Natural killer cell (primary cell): ENCODE results near the gene HSPH1. TPM values are rescaled to one million over a fixed set of nuclear protein-coding genes. Genes with fewer than 3 reads are reported as not detected.

Experiments used
- ATAC-seq, 3 donors: fragments of 150-1000 bp in 2 of 3; fragments of 200-7000 bp in 1 of 3; cut with Tn5 transposase; 1 replicate in 1 of 3; 2 replicates in 2 of 3; pipeline ENCODE4 v1.10.0; 2021; ENCODE audit warnings: mild to moderate bottlenecking in 2 of 3, moderate library complexity in 2 of 3
- DNase-seq, 2 donors: peaks; one replicate each; pipeline versions ENCODE4 v3.0.0 to v3.0.0-alpha.2; 2013 to 2021; ENCODE audit warnings: mixed read lengths in 1 of 2
- H3K27ac ChIP-seq: one replicate; pipeline ENCODE4 v1.5.1; 2013; ENCODE audit warnings: mild to moderate bottlenecking, low read length
- H3K27me3 ChIP-seq: one replicate; pipeline ENCODE4 v1.6.1; 2013; ENCODE audit warnings: low read length; ENCODE audit not compliant: control insufficient read depth, insufficient read depth
- H3K36me3 ChIP-seq: one replicate; pipeline ENCODE4 v1.6.1; 2013; ENCODE audit warnings: low read length; ENCODE audit not compliant: control insufficient read depth, insufficient read depth
- H3K4me1 ChIP-seq: one replicate; pipeline ENCODE4 v1.6.1; 2013; ENCODE audit warnings: low read length; ENCODE audit not compliant: control insufficient read depth, insufficient read depth
- H3K4me3 ChIP-seq: one replicate; pipeline ENCODE4 v1.5.1; 2013; ENCODE audit warnings: low read length
- H3K9me3 ChIP-seq: one replicate; pipeline ENCODE4 v1.6.1; 2013; ENCODE audit warnings: low read length; ENCODE audit not compliant: control insufficient read depth, insufficient read depth
- H3K27ac Mint-ChIP-seq, 2 donors: one replicate each; pipeline ENCODE4 v1.8.0; 2022; ENCODE audit warnings: mild to moderate bottlenecking in 2 of 2, mixed read lengths in 2 of 2, moderate library complexity in 1 of 2
- H3K27me3 Mint-ChIP-seq, 2 donors: one replicate each; pipeline ENCODE4 v1.8.0; 2022; ENCODE audit warnings: low read depth in 2 of 2, mixed read lengths in 2 of 2
- H3K36me3 Mint-ChIP-seq: one replicate; pipeline ENCODE4 v1.8.0; 2022; ENCODE audit warnings: mixed read lengths
- H3K4me1 Mint-ChIP-seq, 2 donors: one replicate each; pipeline ENCODE4 v1.8.0; 2022; ENCODE audit warnings: mixed read lengths in 2 of 2
- H3K4me3 Mint-ChIP-seq: one replicate; pipeline ENCODE4 v1.8.0; 2022; ENCODE audit warnings: mild to moderate bottlenecking, moderate library complexity, mixed read lengths
- H3K9me3 Mint-ChIP-seq, 2 donors: one replicate each; pipeline ENCODE4 v1.8.0; 2022; ENCODE audit warnings: mixed read lengths in 2 of 2
- CTCF ChIP-seq: fragments of 200-600 bp; IDR thresholded peaks from one replicate; pipeline ENCODE4 v1.8.0; 2022; ENCODE audit warnings: antibody characterized with exemption
- WGBS: methylation state at CpG from one replicate; pipeline ENCODE4 v1.1.7; 2013; ENCODE audit warnings: missing lambda C conversion rate; ENCODE audit not compliant: insufficient coverage; 5-methylcytosine and 5-hydroxymethylcytosine counted together
- intact Hi-C: fragments of 100-400 bp; cut with micrococcal nuclease; formaldehyde crosslinking; loops from one replicate; pipeline ENCODE4 v1.14.2; 2022
- total RNA-seq, 4 donors: library from RNA; stranded (reverse); fragments of 120-200 nt in 1 of 4; gene quantifications; one replicate each; pipeline versions ENCODE4 v1.2.3 to v1.2.4, GENCODE V29; 2013 to 2022

The HSPH1 gene
- total RNA-seq, 3 donors from 2014 or later (not counting 1 experiment from before 2014, with no cell fraction given): 51.2 to 81.6 (median 75.4) TPM

DNA sequence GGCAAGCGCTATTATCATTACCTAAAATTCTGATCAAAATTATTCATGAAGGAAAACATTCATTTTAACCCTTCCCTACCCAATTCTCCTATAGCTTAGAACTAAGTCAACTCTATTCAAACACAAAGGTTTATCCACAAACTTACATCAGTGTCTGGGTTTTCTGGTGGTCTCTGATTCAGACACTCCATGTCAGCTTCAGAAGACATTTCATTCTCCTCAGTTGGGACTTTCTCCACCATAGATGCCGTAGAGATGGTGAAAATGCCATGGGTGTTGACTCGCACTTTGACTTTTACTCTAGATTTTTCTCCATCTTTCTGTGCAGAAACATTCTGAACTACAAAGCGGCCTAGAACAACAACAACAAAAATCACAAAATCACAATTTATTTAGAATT, 16.3 kb downstream of the HSPH1 start:
- no peaks in the 10 kb centered on the region for H3K27me3 Mint-ChIP-seq
- no peaks in the 10 kb centered on the region for H3K4me1 ChIP-seq
- ATAC-seq: no peak
- H3K9me3 ChIP-seq: no peaks in the 10 kb centered on the region
- H3K36me3 ChIP-seq: peaks cover 91% of the 10 kb centered on the region
- no peaks in the 10 kb centered on the region for H3K9me3 Mint-ChIP-seq
- intact Hi-C loops: no loop called here
- H3K4me3 Mint-ChIP-seq: no peak overlapping the region
- H3K27ac Mint-ChIP-seq: no peak overlapping the region
- H3K36me3 Mint-ChIP-seq: peaks cover 59% of the 10 kb centered on the region
- WGBS: 97% methylated on average over 3 of the region's 4 CpGs
- H3K27ac ChIP-seq: no peak overlapping the region
- peaks cover 17 to 18% of the 10 kb centered on the region in 2 donors for H3K4me1 Mint-ChIP-seq
- TF ChIP-seq CTCF: no peak
- no peak for DNase-seq
- no peaks in the 10 kb centered on the region for H3K27me3 ChIP-seq
- H3K4me3 ChIP-seq: no peak overlapping the region

DNA sequence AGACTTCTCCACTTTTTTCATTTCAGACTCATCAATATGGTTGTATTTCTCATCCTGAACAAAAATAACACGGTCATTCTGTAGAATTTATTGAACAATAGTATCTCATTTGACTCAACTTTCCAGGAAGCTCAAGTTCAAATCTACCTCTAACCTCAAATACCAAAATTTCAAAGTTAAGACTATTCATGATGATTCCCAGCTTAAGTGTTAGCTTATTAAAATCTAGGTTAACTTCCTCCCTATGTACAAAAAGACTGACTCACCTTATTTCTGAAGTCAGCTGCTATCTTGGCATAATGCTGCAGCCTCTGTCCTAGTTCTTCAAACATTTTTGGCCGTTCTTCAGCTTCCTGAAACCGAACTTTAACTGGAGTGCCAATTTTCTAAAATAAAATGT, 23.2 kb downstream of the HSPH1 start:
- DNase-seq (no peak), ATAC-seq (no peak)
- Histone ChIP-seq H3K4me3 (no peak overlapping the region), H3K9me3 (no peaks in the 10 kb centered on the region), H3K4me1 (no peaks in the 10 kb centered on the region), H3K27ac (no peak overlapping the region), H3K36me3 (peaks cover 71% of the 10 kb centered on the region), H3K27me3 (no peaks in the 10 kb centered on the region)
- intact Hi-C loops: no loop called here
- no peak overlapping the region for H3K4me3 Mint-ChIP-seq
- 94% methylated on average over 2 of the region's 3 CpGs for WGBS
- no peaks in the 10 kb centered on the region for H3K9me3 Mint-ChIP-seq
- no peaks in the 10 kb centered on the region for H3K27me3 Mint-ChIP-seq
- H3K36me3 Mint-ChIP-seq: peaks cover 55% of the 10 kb centered on the region
- TF ChIP-seq CTCF: no peak
- peaks cover 0 to 13% of the 10 kb centered on the region in 2 donors for H3K4me1 Mint-ChIP-seq
- H3K27ac Mint-ChIP-seq: no peak overlapping the region

DNA sequence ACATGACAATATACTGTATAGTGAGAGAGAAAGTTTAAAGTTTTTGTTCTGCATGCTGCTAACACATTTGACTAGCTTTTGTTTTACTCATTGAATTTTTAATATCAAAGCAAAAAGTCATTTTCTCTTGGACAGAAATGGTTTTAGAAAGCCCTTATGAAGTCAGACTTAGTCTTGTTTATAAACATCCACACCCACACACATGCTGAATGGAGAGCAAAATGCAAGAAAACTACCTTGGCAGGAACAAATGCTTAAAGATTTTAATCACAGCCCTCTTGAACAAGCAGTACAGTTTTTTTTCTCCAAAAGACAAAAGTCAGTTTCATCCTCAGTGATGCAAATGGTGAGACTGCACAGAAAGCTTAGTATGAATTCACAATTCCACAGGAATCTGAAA, 25.0 kb downstream of the HSPH1 start:
- Histone ChIP-seq H3K9me3 (no peaks in the 10 kb centered on the region), H3K27ac (no peak overlapping the region), H3K36me3 (peaks cover 58% of the 10 kb centered on the region), H3K4me3 (no peak overlapping the region), H3K4me1 (no peaks in the 10 kb centered on the region), H3K27me3 (no peaks in the 10 kb centered on the region)
- no peak for DNase-seq
- intact Hi-C loops: no loop called here
- no peak for TF ChIP-seq CTCF
- peaks cover 51% of the 10 kb centered on the region for H3K36me3 Mint-ChIP-seq
- H3K9me3 Mint-ChIP-seq: no peaks in the 10 kb centered on the region
- ATAC-seq: no peak
- no peaks in the 10 kb centered on the region for H3K27me3 Mint-ChIP-seq
- no peak overlapping the region for H3K4me3 Mint-ChIP-seq
- peaks cover 0 to 3% of the 10 kb centered on the region in 2 donors for H3K4me1 Mint-ChIP-seq
- H3K27ac Mint-ChIP-seq: no peak overlapping the region

DNA sequence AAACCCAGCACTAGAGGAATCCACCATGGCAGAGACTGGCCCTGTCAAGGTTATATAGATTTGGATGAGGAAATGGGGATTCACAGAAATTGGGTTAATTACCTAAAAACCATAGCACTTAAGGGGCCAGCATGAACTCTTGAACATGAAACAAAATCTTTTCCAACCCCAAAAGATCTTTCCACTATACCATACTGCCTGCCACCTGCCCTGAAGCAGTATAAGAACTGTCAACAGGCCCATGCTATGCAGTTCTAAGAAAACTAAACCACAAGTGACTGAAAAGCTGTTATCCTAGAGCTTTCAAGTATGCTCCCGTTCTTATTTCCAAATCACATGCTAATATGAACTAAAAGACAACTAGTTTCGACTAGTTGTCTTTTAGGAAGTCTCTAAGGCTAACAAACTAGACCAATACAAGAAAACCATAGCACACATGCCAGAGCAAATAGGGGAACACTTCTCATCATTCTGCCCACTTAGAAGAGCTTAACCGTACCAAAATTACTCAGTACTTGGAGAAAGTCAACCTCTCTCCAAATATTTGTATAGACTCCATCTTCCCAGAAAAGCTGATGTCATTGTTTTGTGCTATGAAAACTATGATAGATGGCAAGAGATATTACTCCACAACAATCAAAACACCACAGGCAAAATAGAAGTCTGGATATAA, 27.5 kb downstream of the HSPH1 start:
- no peak for TF ChIP-seq CTCF
- no peak overlapping the region for H3K27ac Mint-ChIP-seq
- Histone ChIP-seq H3K4me3 (no peak overlapping the region), H3K9me3 (no peaks in the 10 kb centered on the region), H3K27ac (no peak overlapping the region), H3K36me3 (peaks cover 35% of the 10 kb centered on the region), H3K4me1 (no peaks in the 10 kb centered on the region), H3K27me3 (no peaks in the 10 kb centered on the region)
- 67% methylated on average over 2 of the region's 3 CpGs for WGBS
- intact Hi-C loops: no loop called here
- H3K4me3 Mint-ChIP-seq: no peak overlapping the region
- no peaks in the 10 kb centered on the region for H3K9me3 Mint-ChIP-seq
- peaks cover 33% of the 10 kb centered on the region for H3K36me3 Mint-ChIP-seq
- DNase-seq (no peak), ATAC-seq (no peak)
- peaks cover 0 to under 1% of the 10 kb centered on the region in 2 donors for H3K27me3 Mint-ChIP-seq
- no peaks in the 10 kb centered on the region for H3K4me1 Mint-ChIP-seq
